VCaP (cell line): ENCODE measurements around the gene CAPRIN2.

ENCODE experiments used
- H3K27ac ChIP-seq: fragments of 450-650 bp; 2 replicates; pipeline ENCODE4 v1.5.1; 2017
- TF ChIP-seq, protein P1 (sequence below): fragments of 450-650 bp; conservative IDR thresholded peaks from 2 replicates; pipeline ENCODE4 v1.5.1; 2017; ENCODE audit warnings: mild to moderate bottlenecking, moderate library complexity

The CAPRIN2 gene, protein sequence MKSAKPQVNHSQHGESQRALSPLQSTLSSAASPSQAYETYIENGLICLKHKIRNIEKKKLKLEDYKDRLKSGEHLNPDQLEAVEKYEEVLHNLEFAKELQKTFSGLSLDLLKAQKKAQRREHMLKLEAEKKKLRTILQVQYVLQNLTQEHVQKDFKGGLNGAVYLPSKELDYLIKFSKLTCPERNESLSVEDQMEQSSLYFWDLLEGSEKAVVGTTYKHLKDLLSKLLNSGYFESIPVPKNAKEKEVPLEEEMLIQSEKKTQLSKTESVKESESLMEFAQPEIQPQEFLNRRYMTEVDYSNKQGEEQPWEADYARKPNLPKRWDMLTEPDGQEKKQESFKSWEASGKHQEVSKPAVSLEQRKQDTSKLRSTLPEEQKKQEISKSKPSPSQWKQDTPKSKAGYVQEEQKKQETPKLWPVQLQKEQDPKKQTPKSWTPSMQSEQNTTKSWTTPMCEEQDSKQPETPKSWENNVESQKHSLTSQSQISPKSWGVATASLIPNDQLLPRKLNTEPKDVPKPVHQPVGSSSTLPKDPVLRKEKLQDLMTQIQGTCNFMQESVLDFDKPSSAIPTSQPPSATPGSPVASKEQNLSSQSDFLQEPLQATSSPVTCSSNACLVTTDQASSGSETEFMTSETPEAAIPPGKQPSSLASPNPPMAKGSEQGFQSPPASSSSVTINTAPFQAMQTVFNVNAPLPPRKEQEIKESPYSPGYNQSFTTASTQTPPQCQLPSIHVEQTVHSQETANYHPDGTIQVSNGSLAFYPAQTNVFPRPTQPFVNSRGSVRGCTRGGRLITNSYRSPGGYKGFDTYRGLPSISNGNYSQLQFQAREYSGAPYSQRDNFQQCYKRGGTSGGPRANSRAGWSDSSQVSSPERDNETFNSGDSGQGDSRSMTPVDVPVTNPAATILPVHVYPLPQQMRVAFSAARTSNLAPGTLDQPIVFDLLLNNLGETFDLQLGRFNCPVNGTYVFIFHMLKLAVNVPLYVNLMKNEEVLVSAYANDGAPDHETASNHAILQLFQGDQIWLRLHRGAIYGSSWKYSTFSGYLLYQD

GRCh38 chr12:30754750-30755394 lies at the start of gene CAPRIN2:
Gene CAPRIN2 (minus strand): TSS chr12:30754951. CDS start chr12:30753520, 1,431 bp downstream.
- peak within 1 kb of the TSS; percentile 92 for H3K27ac ChIP-seq
- TF ChIP-seq, protein P1, sequence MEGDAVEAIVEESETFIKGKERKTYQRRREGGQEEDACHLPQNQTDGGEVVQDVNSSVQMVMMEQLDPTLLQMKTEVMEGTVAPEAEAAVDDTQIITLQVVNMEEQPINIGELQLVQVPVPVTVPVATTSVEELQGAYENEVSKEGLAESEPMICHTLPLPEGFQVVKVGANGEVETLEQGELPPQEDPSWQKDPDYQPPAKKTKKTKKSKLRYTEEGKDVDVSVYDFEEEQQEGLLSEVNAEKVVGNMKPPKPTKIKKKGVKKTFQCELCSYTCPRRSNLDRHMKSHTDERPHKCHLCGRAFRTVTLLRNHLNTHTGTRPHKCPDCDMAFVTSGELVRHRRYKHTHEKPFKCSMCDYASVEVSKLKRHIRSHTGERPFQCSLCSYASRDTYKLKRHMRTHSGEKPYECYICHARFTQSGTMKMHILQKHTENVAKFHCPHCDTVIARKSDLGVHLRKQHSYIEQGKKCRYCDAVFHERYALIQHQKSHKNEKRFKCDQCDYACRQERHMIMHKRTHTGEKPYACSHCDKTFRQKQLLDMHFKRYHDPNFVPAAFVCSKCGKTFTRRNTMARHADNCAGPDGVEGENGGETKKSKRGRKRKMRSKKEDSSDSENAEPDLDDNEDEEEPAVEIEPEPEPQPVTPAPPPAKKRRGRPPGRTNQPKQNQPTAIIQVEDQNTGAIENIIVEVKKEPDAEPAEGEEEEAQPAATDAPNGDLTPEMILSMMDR: peak; percentile 73

- no peak overlapping the region; the same call in 1 of the 2 replicates for H3K27ac ChIP-seq
- TF ChIP-seq, protein P1: peak; percentile 22; the same call in 1 of the 2 replicates
Observed at GRCh38 chr12:30797689-30798088, 42.9 kb upstream of the CAPRIN2 start.

DNA sequence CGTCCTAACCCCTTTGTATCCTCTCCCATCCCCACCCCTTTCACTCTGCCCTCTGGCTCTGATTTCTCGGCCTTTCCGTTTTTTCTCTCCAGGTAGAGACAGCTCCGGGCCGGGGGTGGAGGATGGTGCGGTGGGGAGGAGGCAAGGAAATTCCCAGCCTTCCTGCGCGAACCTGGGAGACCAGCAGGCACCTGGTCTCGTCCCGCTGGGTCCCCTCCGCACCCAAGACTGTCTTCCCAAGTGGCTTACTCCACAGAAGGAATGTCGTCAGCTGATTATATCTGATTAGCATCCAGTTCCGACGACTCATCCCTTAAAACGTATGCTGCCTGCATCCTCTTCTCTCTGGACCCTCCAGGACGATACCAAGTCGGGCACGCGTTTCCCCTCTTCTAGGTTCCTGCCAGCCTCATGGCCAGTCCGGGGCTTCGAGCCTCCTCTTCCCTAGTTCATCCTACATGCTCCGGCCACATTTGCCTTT lies 42.2 kb upstream of the CAPRIN2 start:
- TF ChIP-seq, protein P1: no peak
- peak overlapping the region; percentile 80; the same call in 1 of the 2 replicates for H3K27ac ChIP-seq

DNA sequence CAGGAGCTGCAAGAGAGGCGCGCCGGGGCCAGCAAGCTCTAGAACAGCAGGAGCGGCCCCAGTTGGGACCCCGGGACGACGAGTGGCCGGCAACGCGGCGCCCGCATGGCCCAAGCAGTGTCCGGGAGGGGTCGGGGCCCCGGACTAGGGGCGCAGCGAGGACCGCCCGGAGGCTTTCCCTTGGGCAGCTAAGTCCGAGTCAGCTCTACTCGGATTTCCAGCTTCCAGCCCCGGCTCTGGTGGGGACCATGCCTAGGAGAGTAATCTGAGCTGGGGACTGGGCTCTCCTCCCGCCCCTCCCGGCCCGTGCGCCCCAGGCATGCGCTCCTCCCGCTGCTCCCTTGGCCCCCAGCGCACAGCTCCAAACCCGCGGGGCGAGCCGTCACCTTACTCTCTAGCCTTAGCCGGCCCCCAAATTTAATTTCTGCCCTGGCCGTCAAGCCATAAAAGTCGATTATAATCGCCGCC lies 41.6 kb upstream of the CAPRIN2 start:
- TF ChIP-seq, protein P1: no peak
- peak overlapping the region; percentile 80 for H3K27ac ChIP-seq

DNA sequence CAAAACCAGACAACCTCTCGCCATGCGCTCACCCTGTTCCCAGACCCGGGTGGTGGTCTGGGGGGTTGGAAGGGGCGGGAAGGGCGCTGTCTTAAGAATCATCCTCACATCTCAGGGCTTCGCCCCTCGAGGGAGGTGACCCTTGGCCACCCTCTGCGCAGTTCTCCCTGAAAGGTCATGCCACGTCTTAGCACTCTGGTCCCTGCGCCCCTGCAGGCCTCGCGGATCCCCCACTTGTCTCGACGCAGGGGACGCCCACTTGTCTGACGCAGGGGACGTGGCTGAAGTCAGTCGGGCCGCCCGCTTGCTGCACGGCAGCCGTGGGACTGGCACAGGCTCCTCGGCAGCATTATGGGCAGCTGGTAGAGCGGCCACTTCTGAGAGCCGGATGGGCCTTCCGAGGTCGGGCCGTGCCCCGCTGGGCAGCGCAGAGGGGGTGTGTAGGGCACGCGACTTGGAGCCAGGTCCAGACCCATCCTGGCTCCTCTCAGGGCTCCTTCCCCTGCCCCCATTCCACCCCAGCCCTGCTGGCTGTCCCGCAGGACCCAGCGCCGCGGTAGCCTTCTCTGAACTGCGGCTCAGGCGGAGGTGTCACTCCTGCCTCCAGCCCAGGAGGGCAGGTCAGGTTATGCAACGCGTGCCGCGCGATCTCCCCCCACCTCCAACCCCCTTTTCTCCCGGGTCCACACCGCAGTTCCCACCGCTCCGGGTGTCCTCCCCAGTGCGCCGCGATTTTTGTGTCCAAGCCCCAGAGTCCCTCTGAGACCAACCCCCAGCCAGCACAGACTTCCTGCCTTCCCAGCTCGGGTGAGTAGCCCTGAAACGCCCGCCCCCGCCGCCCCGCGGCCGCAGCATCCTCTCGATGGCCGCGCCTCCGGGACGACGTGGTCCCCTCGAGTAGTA lies 40.9 kb upstream of the CAPRIN2 start:
- TF ChIP-seq, protein P1: no peak
- peak overlapping the region; percentile 80 for H3K27ac ChIP-seq
